ENCODE results near the gene STRA8.

STRA8 gene

GRCh38 chr7:135201350-135201749, 32.3 kb upstream of the STRA8 start:
- no peak overlapping the region for H3K4me3 ChIP-seq (ENCODE audit: low read depth, low read length, poor library complexity, severe bottlenecking)
- H3K9me2 ChIP-seq (ENCODE audit: low read depth, low read length) = no peaks in the 10 kb centered on the region
- no peak for TF ChIP-seq CTCF (IDR thresholded peaks at IDR 0.05; ENCODE audit: low read length)
- no peak for TF ChIP-seq EZH2 (IDR thresholded peaks at IDR 0.05; ENCODE audit: borderline replicate concordance, low read length)
- H3F3A ChIP-seq (ENCODE audit: insufficient read depth, low read length) = no peaks in the 10 kb centered on the region
- no peak overlapping the region for H3K27ac ChIP-seq (ENCODE audit: low read depth, low read length, poor library complexity, severe bottlenecking)
- H3K9ac ChIP-seq (ENCODE audit: low read length) = no peak overlapping the region
- no peak overlapping the region for H3K4me2 ChIP-seq (ENCODE audit: low read length)
- H3K9me3 ChIP-seq (ENCODE audit: low read length) = no peaks in the 10 kb centered on the region
- no peak overlapping the region for H2AFZ ChIP-seq (ENCODE audit: low read length)
- no peaks in the 10 kb centered on the region for H3K79me2 ChIP-seq (ENCODE audit: insufficient read depth, low read length)
- no peaks in the 10 kb centered on the region for H4K20me1 ChIP-seq (ENCODE audit: insufficient read depth, low read length)
- H3K4me1 ChIP-seq (ENCODE audit: insufficient read depth, low read length, severe bottlenecking) = peaks cover 13% of the 10 kb centered on the region
- H3K36me3 ChIP-seq (ENCODE audit: insufficient read depth, low read length) = peaks cover 92% of the 10 kb centered on the region
- no peaks in the 10 kb centered on the region for H3K27me3 ChIP-seq (ENCODE audit: insufficient read depth, low read length)

- H2AFZ ChIP-seq (ENCODE audit: low read length) = no peak overlapping the region
- H3K9me2 ChIP-seq (ENCODE audit: low read depth, low read length) = no peaks in the 10 kb centered on the region
- H4K20me1 ChIP-seq (ENCODE audit: insufficient read depth, low read length) = no peaks in the 10 kb centered on the region
- peaks cover 42% of the 10 kb centered on the region for H3K4me1 ChIP-seq (ENCODE audit: insufficient read depth, low read length, severe bottlenecking)
- no peak overlapping the region for H3K4me2 ChIP-seq (ENCODE audit: low read length)
- no peak overlapping the region for H3K4me3 ChIP-seq (ENCODE audit: low read depth, low read length, poor library complexity, severe bottlenecking)
- H3K79me2 ChIP-seq (ENCODE audit: insufficient read depth, low read length) = no peaks in the 10 kb centered on the region
- peaks cover 68% of the 10 kb centered on the region for H3K36me3 ChIP-seq (ENCODE audit: insufficient read depth, low read length)
- no peak overlapping the region for H3K9ac ChIP-seq (ENCODE audit: low read length)
- H3K27ac ChIP-seq (ENCODE audit: low read depth, low read length, poor library complexity, severe bottlenecking) = no peak overlapping the region
- H3F3A ChIP-seq (ENCODE audit: insufficient read depth, low read length) = no peaks in the 10 kb centered on the region
- TF ChIP-seq CTCF (IDR thresholded peaks at IDR 0.05; ENCODE audit: low read length) = no peak
- no peak for TF ChIP-seq EZH2 (IDR thresholded peaks at IDR 0.05; ENCODE audit: borderline replicate concordance, low read length)
- no peaks in the 10 kb centered on the region for H3K27me3 ChIP-seq (ENCODE audit: insufficient read depth, low read length)
- no peaks in the 10 kb centered on the region for H3K9me3 ChIP-seq (ENCODE audit: low read length)
These were observed 29.3 kb upstream of the STRA8 start for GRCh38 chr7:135204341-135204749.

GRCh38 chr7:135204876-135205275, 28.8 kb upstream of the STRA8 start:
- Histone ChIP-seq H3K36me3 (ENCODE audit: insufficient read depth, low read length) (peaks cover 66% of the 10 kb centered on the region), H3K9ac (ENCODE audit: low read length) (no peak overlapping the region), H3K79me2 (ENCODE audit: insufficient read depth, low read length) (no peaks in the 10 kb centered on the region), H3K27ac (ENCODE audit: low read depth, low read length, poor library complexity, severe bottlenecking) (no peak overlapping the region), H3K9me3 (ENCODE audit: low read length) (no peaks in the 10 kb centered on the region), H3F3A (ENCODE audit: insufficient read depth, low read length) (no peaks in the 10 kb centered on the region), H4K20me1 (ENCODE audit: insufficient read depth, low read length) (no peaks in the 10 kb centered on the region), H3K27me3 (ENCODE audit: insufficient read depth, low read length) (no peaks in the 10 kb centered on the region), H3K9me2 (ENCODE audit: low read depth, low read length) (no peaks in the 10 kb centered on the region), H2AFZ (ENCODE audit: low read length) (no peak overlapping the region), H3K4me2 (ENCODE audit: low read length) (no peak overlapping the region), H3K4me3 (ENCODE audit: low read depth, low read length, poor library complexity, severe bottlenecking) (no peak overlapping the region), H3K4me1 (ENCODE audit: insufficient read depth, low read length, severe bottlenecking) (peaks cover 47% of the 10 kb centered on the region)
- TF ChIP-seq EZH2 (IDR thresholded peaks at IDR 0.05; ENCODE audit: borderline replicate concordance, low read length) (no peak), CTCF (IDR thresholded peaks at IDR 0.05; ENCODE audit: low read length) (no peak)

All from OCI-LY1 (cell line).